ENCODE results near the gene RTN4IP1.
A peak's percentile ranks its signal among the peaks of the same experiment; 100 is the strongest.

RTN4IP1 gene, protein sequence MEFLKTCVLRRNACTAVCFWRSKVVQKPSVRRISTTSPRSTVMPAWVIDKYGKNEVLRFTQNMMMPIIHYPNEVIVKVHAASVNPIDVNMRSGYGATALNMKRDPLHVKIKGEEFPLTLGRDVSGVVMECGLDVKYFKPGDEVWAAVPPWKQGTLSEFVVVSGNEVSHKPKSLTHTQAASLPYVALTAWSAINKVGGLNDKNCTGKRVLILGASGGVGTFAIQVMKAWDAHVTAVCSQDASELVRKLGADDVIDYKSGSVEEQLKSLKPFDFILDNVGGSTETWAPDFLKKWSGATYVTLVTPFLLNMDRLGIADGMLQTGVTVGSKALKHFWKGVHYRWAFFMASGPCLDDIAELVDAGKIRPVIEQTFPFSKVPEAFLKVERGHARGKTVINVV

DNA sequence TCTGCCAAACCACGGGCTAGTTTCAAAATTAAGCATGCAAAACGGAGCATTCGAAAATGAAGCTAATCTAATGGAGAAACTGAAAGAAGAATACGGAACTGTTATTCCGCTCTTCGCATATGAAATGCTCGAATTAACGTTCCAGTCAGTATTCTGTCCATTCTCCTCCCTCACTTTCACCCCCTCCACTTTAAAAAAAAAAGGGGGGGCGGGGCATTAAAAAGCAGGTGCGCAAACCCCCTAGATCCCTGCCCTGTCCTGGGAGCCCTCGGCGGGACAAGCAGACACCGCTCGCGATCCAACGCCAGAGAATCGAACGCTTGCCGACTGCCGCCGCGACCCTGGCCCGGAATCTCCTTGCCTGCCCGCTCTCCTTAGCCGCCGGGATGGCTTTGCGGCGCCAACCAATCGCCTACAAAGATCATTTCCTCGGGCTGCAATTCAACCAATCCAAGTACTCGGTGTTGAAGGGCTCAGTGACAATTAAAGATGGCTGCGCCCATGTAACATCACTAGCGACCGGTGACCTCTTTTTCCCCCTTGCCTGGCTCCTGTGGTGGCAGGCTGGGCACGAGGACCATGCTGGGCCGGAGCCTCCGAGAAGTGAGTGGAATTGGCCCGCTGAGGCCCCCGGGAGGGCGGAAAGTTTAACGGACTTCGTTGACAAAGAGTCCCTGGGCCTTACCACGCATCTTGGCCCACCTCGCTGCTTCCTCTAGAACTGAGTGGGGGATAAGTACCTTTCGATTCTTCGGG is at the start of gene RTN4IP1, which contains the start of gene QRSL1:
RTN4IP1 (minus strand) TSS at position 396 of the 756 bp plus-strand sequence. CDS start 477 bp downstream, outside the sequence.
QRSL1 (plus strand) TSS at position 476 of the 756 bp plus-strand sequence; CDS start at position 580, 104 bp downstream.
- no peaks in the 10 kb centered on the region for H3K9me3 ChIP-seq (ENCODE audit: control insufficient read depth in 1 of 2, low read length in 2 of 2)
- H3K27ac ChIP-seq (ENCODE audit: low read length): peak within 1 kb of the TSS; percentile 92
- no peaks in the 10 kb centered on the region for H3K27me3 ChIP-seq (ENCODE audit: low read depth, low read length)
- H3K36me3 ChIP-seq (ENCODE audit: control insufficient read depth in 1 of 2, insufficient read depth in 2 of 2, low read length in 2 of 2): no peaks in the 10 kb centered on the region
- H3K4me3 ChIP-seq (ENCODE audit: low read depth in 1 of 2, low read length in 2 of 2): peak within 1 kb of the TSS; percentile 98 to 99
- H3K4me1 ChIP-seq (ENCODE audit: control insufficient read depth in 1 of 2, insufficient read depth in 2 of 2, low read length in 2 of 2): peaks cover 12 to 19% of the 10 kb centered on the region in 2 donors

DNA sequence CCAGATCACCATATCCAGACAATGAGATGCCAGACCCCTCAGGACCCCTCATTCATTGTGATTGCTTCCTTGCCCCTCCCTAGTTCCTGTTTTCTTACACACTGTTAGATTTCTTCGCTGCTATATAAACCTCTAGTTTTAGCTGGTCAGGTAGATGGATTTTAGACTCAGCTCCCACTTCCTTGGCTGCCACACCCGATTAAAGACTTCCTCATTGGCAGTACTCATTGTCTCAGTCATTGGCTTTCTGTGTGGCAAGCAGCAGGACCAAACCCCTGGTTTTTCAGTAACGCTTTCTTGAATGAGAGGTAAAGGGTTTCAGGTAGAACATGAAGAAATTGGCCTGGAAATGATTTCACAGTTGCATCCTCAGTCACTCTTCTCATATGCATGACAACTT is 48.0 kb upstream of the RTN4IP1 start:
- no peaks in the 10 kb centered on the region for H3K9me3 ChIP-seq (ENCODE audit: control insufficient read depth in 1 of 2, low read length in 2 of 2)
- H3K27ac ChIP-seq (ENCODE audit: low read length): no peak overlapping the region
- no peaks in the 10 kb centered on the region for H3K36me3 ChIP-seq (ENCODE audit: control insufficient read depth in 1 of 2, insufficient read depth in 2 of 2, low read length in 2 of 2)
- H3K27me3 ChIP-seq (ENCODE audit: low read depth, low read length): no peaks in the 10 kb centered on the region
- no peaks in the 10 kb centered on the region for H3K4me1 ChIP-seq (ENCODE audit: control insufficient read depth in 1 of 2, insufficient read depth in 2 of 2, low read length in 2 of 2)
- no peak overlapping the region for H3K4me3 ChIP-seq (ENCODE audit: low read depth in 1 of 2, low read length in 2 of 2)

DNA sequence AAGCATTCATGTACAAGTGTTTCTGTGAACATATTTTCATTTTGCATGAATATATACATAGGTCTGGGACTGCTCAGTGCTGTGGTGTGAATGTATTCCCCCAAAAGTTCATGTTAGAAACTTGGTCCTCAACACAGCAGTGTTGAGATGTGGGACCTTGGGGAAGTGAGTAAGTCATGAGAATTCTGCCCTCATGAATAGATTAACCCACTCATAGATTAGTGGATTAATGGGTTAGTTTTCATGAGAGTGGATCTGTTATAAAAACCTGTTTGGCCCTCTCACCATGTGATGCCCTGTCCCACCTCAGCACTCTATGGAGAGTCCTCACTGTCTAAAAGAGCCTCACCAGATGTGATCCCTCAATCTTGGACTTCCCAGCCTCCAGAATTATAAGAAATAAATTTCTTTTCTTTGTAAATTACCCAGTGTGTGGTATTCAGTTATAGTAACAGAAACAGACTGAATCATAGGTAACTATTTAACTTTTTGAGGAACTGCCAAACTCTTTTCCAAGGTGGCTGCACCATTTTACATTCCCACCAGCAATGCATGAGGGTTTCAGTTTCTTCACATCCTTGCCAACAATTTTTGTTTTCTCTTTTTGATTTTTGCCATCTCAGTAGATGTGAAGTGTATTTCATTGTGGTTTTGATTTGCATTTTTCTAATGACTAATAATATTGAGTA is 45.4 kb upstream of the RTN4IP1 start:
- Histone ChIP-seq H3K36me3 (ENCODE audit: control insufficient read depth in 1 of 2, insufficient read depth in 2 of 2, low read length in 2 of 2) (no peaks in the 10 kb centered on the region), H3K27me3 (ENCODE audit: low read depth, low read length) (no peaks in the 10 kb centered on the region), H3K27ac (ENCODE audit: low read length) (no peak overlapping the region)

DNA sequence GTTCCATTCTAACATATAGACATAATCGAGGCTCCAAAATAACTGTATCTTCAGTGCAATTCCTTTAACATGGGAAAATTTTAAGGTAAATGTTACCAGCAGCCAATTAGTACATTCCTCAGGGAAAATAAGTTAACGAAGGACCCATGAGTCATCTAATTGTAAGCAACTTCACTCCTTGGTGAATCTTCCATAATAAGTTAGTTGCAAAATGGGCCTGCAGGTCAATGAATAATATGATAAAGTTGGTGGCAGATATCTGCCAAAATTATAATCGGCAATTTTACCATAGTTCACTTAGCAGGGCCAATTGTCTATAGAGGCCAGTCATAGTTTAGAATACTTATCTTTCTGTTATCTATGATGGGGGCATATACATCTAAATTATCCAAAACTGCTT is 42.4 kb upstream of the RTN4IP1 start:
- Histone ChIP-seq H3K27me3 (ENCODE audit: low read depth, low read length) (no peaks in the 10 kb centered on the region), H3K4me1 (ENCODE audit: control insufficient read depth in 1 of 2, insufficient read depth in 2 of 2, low read length in 2 of 2) (no peaks in the 10 kb centered on the region), H3K9me3 (ENCODE audit: control insufficient read depth in 1 of 2, low read length in 2 of 2) (no peaks in the 10 kb centered on the region), H3K4me3 (ENCODE audit: low read depth in 1 of 2, low read length in 2 of 2) (no peak overlapping the region), H3K27ac (ENCODE audit: low read length) (no peak overlapping the region), H3K36me3 (ENCODE audit: control insufficient read depth in 1 of 2, insufficient read depth in 2 of 2, low read length in 2 of 2) (no peaks in the 10 kb centered on the region)

More for the DNA sequence above, 45.4 kb upstream of the RTN4IP1 start:
- Histone ChIP-seq H3K4me1 (ENCODE audit: control insufficient read depth in 1 of 2, insufficient read depth in 2 of 2, low read length in 2 of 2) (no peaks in the 10 kb centered on the region), H3K4me3 (ENCODE audit: low read depth in 1 of 2, low read length in 2 of 2) (no peak overlapping the region), H3K9me3 (ENCODE audit: control insufficient read depth in 1 of 2, low read length in 2 of 2) (no peaks in the 10 kb centered on the region)

DNA sequence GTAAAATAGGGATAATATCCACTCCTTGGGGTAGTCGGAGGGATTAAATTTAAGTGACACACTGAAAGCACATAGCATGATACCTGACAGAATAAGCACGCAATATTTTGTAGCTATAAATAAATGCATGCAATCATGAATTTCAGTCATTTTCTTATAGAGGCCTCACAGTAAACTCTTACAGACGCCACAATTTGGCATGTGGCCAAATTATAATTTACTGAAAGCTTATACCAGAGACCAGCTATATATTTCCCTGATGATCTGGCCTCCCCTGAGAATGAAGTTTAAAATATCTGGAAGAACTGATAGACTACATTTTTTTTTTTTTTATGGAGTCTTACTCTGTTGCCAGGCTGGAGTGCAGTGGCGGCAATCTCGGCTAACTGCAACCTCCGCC is 40.9 kb upstream of the RTN4IP1 start:
- Histone ChIP-seq H3K27me3 (ENCODE audit: low read depth, low read length) (no peaks in the 10 kb centered on the region), H3K4me1 (ENCODE audit: control insufficient read depth in 1 of 2, insufficient read depth in 2 of 2, low read length in 2 of 2) (no peaks in the 10 kb centered on the region), H3K36me3 (ENCODE audit: control insufficient read depth in 1 of 2, insufficient read depth in 2 of 2, low read length in 2 of 2) (peaks cover 0 to 8% of the 10 kb centered on the region in 2 donors), H3K27ac (ENCODE audit: low read length) (no peak overlapping the region), H3K4me3 (ENCODE audit: low read depth in 1 of 2, low read length in 2 of 2) (no peak overlapping the region), H3K9me3 (ENCODE audit: control insufficient read depth in 1 of 2, low read length in 2 of 2) (no peaks in the 10 kb centered on the region)

DNA sequence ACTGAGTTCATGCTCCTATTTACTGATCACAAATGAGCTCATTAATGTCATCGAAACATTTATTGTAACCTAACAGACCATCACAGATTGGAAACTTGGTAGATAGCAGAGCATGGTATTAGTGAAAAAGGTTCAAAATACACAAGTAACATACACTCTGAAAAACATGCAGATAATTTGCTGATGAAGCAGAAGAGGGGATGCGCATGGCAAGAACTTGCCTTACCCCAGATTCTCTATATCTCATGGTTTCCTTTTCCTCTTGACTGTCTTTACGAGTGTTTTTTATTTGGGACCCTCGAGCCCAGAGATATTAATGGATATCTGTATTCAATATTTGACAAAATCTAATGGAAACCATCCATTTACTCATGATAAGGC is 37.7 kb upstream of the RTN4IP1 start:
- peaks cover 0 to 36% of the 10 kb centered on the region in 2 donors for H3K36me3 ChIP-seq (ENCODE audit: control insufficient read depth in 1 of 2, insufficient read depth in 2 of 2, low read length in 2 of 2)
- no peaks in the 10 kb centered on the region for H3K27me3 ChIP-seq (ENCODE audit: low read depth, low read length)
- H3K4me1 ChIP-seq (ENCODE audit: control insufficient read depth in 1 of 2, insufficient read depth in 2 of 2, low read length in 2 of 2): no peaks in the 10 kb centered on the region
- H3K9me3 ChIP-seq (ENCODE audit: control insufficient read depth in 1 of 2, low read length in 2 of 2): no peaks in the 10 kb centered on the region
- H3K4me3 ChIP-seq (ENCODE audit: low read depth in 1 of 2, low read length in 2 of 2): no peak overlapping the region
- no peak overlapping the region for H3K27ac ChIP-seq (ENCODE audit: low read length)

DNA sequence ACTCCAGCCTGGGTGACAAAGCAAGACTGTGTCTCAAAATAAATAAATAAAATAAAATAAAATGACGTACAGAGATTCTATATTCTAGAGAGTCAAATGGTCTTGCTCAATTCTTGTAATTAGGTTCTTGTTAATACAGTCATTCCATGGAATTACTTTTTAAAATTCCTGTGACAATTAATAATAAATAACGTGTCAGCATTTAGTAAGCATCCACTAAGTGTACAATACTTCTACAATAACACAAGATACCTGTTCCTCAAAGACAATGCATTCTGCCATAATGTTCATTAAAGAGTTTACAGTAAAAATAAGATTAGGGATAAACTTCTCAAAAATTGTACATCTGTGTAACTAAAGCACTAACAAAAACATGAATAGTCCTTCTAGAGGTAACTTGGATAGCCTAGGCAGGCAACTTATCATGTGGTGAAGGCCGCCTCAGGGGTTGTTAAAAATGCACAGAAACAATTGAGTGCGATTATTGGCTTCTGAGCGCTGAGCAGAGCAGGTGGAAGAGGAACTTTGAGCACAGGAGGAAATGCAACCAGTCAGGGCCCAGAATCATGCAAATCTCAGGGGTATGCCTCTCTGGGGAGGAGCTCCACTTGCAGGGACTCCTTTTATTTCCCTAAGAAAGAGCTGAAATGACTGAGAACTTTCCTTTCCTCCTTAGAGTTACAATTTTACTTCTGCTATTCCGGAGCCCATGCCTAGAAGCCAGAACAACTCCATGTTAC is 37.2 kb upstream of the RTN4IP1 start:
- Histone ChIP-seq H3K4me3 (ENCODE audit: low read depth in 1 of 2, low read length in 2 of 2) (no peak overlapping the region), H3K9me3 (ENCODE audit: control insufficient read depth in 1 of 2, low read length in 2 of 2) (no peaks in the 10 kb centered on the region), H3K27me3 (ENCODE audit: low read depth, low read length) (no peaks in the 10 kb centered on the region), H3K4me1 (ENCODE audit: control insufficient read depth in 1 of 2, insufficient read depth in 2 of 2, low read length in 2 of 2) (no peaks in the 10 kb centered on the region), H3K36me3 (ENCODE audit: control insufficient read depth in 1 of 2, insufficient read depth in 2 of 2, low read length in 2 of 2) (peaks cover 0 to 36% of the 10 kb centered on the region in 2 donors), H3K27ac (ENCODE audit: low read length) (no peak overlapping the region)

DNA sequence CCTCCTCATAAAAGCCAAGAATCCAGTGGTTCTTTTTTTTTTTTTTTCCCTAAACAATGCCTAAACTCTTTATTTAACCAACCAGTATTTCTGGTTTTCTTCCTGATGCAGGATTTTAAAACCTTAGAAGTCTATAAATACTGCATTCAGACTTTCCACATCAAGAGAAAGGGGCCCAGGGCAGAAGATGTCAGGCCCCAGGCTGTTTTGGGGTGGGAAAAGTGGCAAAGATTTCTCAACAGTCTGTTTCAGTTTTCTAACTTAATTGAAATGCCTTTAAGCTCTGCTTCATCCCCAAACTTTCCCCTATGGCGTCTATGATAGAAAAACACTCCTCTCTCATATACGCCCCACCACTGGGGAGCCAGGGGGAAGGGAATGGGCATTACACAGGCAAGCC is 33.2 kb upstream of the RTN4IP1 start:
- H3K27me3 ChIP-seq (ENCODE audit: low read depth, low read length): no peaks in the 10 kb centered on the region
- H3K4me3 ChIP-seq (ENCODE audit: low read depth in 1 of 2, low read length in 2 of 2): no peak overlapping the region
- peaks cover 7 to 69% of the 10 kb centered on the region in 2 donors for H3K36me3 ChIP-seq (ENCODE audit: control insufficient read depth in 1 of 2, insufficient read depth in 2 of 2, low read length in 2 of 2)
- no peak overlapping the region for H3K27ac ChIP-seq (ENCODE audit: low read length)
- no peaks in the 10 kb centered on the region for H3K4me1 ChIP-seq (ENCODE audit: control insufficient read depth in 1 of 2, insufficient read depth in 2 of 2, low read length in 2 of 2)
- peaks cover 2 to 8% of the 10 kb centered on the region in 2 donors for H3K9me3 ChIP-seq (ENCODE audit: control insufficient read depth in 1 of 2, low read length in 2 of 2)

DNA sequence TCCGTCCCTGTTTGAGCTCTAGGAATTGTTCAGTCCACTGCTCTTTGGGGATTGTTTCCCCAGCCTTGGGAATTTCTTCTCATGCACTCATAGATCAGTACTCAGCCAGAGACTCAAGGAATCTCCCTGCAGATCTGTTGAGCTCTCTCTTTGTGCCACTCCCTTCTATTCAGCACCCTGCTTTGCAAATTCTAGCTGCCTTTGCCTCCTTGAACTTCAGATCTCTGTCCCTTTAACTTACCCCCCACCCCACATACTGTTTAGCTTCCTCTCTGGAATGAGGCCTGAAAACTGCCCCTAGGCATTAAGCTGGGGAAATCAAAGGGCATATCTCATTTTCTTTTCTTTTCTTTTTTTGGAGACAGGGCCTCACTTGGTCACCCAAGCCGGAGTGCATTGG is 30.6 kb upstream of the RTN4IP1 start:
- Histone ChIP-seq H3K9me3 (ENCODE audit: control insufficient read depth in 1 of 2, low read length in 2 of 2) (peaks cover 2 to 8% of the 10 kb centered on the region in 2 donors), H3K4me1 (ENCODE audit: control insufficient read depth in 1 of 2, insufficient read depth in 2 of 2, low read length in 2 of 2) (no peaks in the 10 kb centered on the region), H3K27me3 (ENCODE audit: low read depth, low read length) (no peaks in the 10 kb centered on the region), H3K4me3 (ENCODE audit: low read depth in 1 of 2, low read length in 2 of 2) (no peak overlapping the region), H3K27ac (ENCODE audit: low read length) (no peak overlapping the region), H3K36me3 (ENCODE audit: control insufficient read depth in 1 of 2, insufficient read depth in 2 of 2, low read length in 2 of 2) (peaks cover 25 to 83% of the 10 kb centered on the region in 2 donors)

DNA sequence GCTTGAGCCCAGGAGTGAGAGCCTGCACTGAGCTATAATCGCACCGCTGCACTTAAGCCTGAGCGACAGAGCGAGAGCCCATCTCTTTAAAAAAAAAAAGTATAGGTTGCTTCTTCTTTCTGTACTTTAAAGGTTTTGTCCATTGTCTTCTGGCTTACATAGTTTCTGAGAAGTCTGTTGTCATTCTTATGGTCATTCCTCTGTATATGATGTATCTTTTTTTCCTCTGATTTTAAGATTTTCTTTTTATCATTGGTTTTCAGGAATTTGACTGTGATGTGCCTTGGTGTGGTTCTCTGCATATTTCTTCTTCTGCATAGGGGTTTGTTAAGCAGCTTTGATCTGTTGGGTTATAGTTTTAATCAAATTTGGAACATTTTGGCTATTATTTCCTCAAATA is 29.2 kb upstream of the RTN4IP1 start:
- peaks cover 36 to 82% of the 10 kb centered on the region in 2 donors for H3K36me3 ChIP-seq (ENCODE audit: control insufficient read depth in 1 of 2, insufficient read depth in 2 of 2, low read length in 2 of 2)
- no peaks in the 10 kb centered on the region for H3K4me1 ChIP-seq (ENCODE audit: control insufficient read depth in 1 of 2, insufficient read depth in 2 of 2, low read length in 2 of 2)

More for the DNA sequence above, 29.2 kb upstream of the RTN4IP1 start:
- Histone ChIP-seq H3K27ac (ENCODE audit: low read length) (no peak overlapping the region), H3K27me3 (ENCODE audit: low read depth, low read length) (no peaks in the 10 kb centered on the region), H3K4me3 (ENCODE audit: low read depth in 1 of 2, low read length in 2 of 2) (no peak overlapping the region), H3K9me3 (ENCODE audit: control insufficient read depth in 1 of 2, low read length in 2 of 2) (peaks cover 2 to 8% of the 10 kb centered on the region in 2 donors)
